Smooth muscle cell of the brain vasculature (primary cell): ENCODE results near the gene PWWP2B.

Experiments
- DNase-seq: peaks from one replicate; pipeline ENCODE4 v3.0.0-alpha.2; 2012; ENCODE audit warnings: low read depth, low spot score

Gene PWWP2B

DNA sequence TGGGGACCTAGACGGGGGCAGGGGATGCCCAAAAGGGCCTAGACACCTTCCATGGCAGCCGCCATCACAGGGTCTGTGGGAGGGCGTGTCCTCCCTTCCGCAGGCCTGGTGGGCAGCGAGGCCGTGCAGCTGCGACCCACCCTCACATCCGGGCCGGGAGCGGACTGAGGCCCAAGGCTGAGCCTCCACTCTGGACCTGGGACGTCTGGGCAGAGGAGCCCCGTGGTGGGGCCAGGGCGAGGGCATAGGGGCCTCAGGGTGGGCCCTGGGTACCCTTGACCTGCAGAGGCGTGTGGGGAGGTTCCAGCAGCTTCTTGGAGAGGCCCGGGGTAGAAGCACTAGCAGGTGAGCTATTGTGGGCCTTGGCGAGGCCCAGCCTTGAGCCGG, 49.2 kb downstream of the PWWP2B start:
- DNase-seq: no peak

- DNase-seq: no peak
These were observed 49.9 kb downstream of the PWWP2B start for GRCh38 chr10:132446661-132447445.

GRCh38 chr10:132447446-132448247, 50.6 kb downstream of the PWWP2B start:
- peak; percentile 33 for DNase-seq

DNA sequence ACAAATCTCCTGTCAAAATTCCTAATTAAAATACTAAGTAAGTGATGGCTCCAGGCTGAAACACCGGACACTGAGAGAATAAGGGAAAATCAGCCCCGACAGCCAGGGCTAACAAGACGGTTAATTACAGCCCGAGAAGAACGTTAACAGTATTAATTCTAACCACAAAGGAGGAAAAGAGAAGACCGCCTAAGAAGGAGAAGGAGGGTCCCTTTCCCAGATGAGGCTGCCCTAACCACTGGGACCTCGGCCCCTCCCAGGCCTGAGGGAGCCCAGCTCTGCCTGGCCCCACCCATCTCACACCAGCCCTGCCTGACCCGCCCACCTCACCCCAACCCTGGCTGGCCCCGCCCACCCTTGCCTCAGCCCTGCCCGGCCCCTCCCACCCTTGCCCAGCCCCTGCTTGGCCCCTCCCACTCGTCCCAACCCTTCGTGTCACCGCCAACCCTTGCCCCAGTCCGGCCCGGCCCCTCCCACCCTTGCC, 51.3 kb downstream of the PWWP2B start:
- DNase-seq: no peak

- no peak for DNase-seq
These were observed 52.2 kb downstream of the PWWP2B start for GRCh38 chr10:132449051-132449810.

GRCh38 chr10:132449811-132450181, 52.8 kb downstream of the PWWP2B start:
- DNase-seq: no peak

- DNase-seq: no peak
These were observed 53.4 kb downstream of the PWWP2B start for GRCh38 chr10:132450466-132450824.

DNA sequence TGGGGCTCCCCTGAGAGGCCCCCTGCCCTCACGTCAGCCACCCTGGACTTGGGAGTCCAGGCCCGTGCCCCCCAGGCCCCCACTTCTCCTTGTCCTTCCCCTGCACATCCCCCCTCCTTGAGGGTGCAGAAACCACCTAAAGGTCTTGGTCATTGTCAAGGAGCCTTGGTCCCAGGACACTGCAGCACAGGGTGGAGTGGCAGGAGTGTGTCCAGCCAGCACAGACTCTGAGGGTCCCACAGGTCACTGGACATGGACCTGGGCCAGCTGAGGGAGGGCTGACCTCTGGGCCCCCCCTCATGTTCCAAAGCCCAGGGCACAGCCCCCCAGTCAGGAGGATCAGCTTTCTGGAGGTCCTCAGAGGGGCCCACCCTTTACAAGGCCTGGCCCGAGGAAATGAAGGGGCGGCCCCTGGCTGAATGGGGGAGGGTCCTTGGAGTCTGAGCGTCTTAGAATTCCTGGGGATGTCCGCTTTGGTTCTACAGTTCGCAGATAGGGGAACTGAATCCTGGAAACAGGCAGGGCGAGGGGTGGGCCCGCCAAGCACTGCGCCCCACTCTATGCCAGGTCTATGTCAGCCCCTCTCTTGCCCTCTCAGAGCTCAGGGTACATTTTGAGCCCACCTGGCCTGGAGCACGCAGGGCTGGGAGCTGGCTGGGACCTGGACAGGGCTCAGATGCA, 54.0 kb downstream of the PWWP2B start:
- no peak for DNase-seq

DNA sequence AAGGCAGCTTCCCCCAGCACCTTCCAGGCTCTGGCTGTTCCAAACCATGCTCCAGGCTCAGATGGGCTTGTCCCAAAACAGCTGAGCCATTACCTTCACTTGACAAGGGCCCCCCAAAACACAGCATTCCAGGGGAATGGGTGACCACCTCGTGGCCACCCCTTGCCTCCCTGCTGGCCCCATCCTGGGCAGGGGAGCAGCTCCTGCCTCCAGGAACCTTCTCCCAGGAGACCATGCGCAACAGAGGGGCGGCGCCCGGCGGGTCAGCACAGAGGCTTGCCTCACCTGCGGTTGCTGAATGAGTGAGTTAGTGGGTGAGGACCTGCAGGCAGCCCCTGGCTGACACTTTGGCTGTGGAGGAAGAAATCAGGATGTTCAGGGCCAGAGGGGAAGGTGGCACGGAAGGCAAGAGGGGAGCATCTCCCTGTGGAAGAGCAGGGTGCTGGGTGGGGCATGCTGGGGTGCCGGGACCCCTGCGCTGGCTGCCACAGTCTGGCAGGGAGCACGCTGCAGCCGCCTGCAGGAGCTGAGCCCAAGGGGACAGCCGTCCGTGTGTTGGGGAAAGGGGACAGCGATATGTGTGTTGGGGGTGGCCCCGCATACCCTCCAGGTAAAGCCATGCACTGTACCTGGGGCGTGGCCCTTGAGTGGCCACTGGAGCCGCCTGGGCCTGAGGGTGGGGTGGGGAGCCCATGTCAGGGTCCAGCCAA, 54.7 kb downstream of the PWWP2B start:
- DNase-seq: no peak

GRCh38 chr10:132452216-132452650, 55.2 kb downstream of the PWWP2B start:
- DNase-seq: no peak

DNA sequence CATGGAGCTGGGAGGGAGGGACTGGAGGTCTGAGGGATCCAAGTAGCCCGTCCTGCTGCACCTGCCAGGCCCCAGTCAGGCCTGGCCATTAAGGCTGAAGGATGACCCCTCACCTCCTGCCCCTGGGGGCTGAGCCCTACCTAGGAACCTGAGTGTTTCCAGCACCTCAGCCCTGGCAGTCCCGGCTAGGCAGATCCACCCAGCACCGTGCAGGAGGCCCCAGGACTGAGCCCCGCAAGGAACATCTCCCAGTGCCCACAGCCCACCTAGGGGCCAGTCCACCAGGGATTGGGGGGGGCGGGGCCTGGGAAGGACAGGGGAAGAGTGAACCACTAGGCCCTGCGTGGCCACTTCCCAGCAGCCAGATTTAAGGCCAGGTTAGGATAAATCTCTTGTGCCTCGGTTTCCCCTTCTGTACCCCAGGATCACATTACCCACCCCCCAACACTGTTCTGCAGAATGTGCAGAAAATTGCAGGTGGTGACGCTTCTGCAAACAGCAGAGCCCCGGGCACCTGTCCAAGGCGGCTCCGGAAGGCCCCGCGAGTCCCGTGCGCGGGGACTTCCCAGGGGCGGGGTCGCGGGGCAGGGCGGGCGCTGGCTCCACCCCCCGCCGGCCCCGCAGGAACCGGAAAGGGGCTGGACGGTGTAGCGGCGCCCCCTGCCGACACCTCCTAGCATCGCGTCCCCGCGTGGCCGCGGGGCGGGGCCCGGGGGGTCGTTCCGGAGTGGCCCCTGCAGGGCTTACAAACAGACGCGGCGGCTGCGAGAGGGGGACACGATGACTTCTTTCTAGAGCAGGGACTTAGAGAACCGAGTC, 55.9 kb downstream of the PWWP2B start:
- no peak for DNase-seq

GRCh38 chr10:132453470-132453861, 56.5 kb downstream of the PWWP2B start:
- no peak for DNase-seq

GRCh38 chr10:132454296-132455198, 57.5 kb downstream of the PWWP2B start:
- no peak for DNase-seq

DNA sequence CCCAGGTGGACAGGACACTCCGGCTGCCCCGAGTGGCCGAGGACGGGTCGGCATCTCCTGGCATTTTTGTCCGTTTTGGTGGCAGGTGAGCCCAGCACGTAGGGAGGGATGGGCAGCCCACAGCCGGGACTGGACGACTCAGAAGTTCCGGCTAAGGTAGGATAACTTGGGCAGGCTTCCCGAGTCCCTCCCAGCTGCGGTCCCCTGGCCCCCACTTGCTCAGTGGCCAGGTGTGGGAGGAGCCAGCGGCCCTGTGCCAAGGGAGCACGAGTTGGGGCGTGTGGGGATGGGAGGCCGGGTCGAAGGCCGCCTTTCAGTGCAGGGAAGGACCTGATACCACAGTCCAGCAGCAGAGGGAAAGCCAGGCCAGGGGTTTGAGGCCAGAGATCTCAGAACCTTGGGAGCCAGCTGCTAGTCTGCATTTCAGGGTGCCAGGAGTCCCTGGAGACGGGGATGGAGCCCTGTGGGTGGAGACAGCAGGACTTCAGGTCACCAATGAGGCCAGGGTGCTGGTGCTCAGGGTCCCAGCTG, 58.5 kb downstream of the PWWP2B start:
- DNase-seq: no peak

GRCh38 chr10:132455986-132456847, 59.2 kb downstream of the PWWP2B start:
- no peak for DNase-seq

DNA sequence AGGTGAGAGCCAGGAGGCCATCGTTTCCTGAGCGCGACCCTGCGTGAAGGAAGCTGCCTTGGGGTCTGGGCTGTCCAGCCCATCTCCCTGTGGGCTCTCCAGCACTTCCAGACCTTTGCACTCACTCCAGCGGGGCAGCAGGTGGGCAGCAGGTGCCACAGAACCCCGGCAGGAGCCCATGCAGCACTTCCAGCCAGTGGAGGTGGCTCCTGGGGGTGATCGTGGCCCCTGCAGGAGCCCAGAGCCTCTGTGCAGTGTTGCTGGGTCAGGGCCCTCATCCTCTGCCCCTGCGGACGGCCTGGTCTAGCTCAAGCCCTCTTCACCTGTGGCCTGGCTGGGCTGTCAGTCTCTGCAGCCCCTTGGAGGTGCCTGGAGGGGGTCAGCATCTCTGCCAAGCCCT, 59.9 kb downstream of the PWWP2B start:
- no peak for DNase-seq

DNA sequence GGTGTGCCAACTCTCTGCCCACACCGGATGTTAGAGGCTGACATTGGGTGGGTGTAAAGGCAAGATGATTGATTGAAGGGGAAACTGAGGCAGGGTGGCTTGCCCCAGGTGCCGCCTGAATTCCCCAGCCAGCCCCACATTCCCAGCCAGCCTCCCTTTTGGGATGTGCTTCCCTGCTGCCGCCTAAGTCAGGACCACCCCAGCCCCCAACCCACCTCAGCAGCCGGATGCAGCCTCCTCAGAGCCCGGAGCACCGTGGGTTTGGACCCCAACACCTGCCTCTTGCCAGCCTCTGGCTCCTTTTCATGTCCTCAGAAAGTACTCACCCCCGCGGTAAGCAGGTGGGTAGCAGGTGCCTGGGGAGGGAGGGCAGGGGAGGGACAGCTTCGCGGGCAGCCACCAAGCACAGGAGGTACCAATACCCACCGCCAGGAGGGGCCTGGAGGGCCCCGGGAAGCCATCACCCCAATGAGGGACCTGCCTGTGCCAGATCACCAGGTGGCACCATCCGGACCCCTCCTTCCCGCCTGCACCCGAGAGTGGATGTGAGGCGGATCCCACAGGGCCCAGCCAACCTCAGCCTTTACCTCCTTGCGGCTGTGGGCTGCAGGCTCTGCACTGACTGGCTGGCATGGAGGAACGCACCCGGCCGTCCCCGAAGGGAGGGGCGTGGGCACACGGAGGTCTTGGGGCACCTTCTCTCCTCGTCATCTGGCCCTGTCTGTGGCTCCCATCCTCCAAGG, 60.5 kb downstream of the PWWP2B start:
- DNase-seq: no peak
